VCaP (cell line): ENCODE results near the gene BCL11B.

ENCODE experiments used
- H3K27ac ChIP-seq: fragments of 450-650 bp; 2 replicates; pipeline ENCODE4 v1.5.1; 2017
- CTCF ChIP-seq: fragments of 450-650 bp; conservative IDR thresholded peaks from 2 replicates; pipeline ENCODE4 v1.5.1; 2017; ENCODE audit warnings: mild to moderate bottlenecking, moderate library complexity

The BCL11B gene

GRCh38 chr14:99155173-99156089, 116.6 kb downstream of the BCL11B start:
- TF ChIP-seq CTCF: no peak
- no peak overlapping the region for H3K27ac ChIP-seq

GRCh38 chr14:99150236-99150635, 121.8 kb downstream of the BCL11B start:
- TF ChIP-seq CTCF: no peak
- H3K27ac ChIP-seq: no peak overlapping the region

GRCh38 chr14:99148861-99149610, 123.0 kb downstream of the BCL11B start:
- no peak overlapping the region for H3K27ac ChIP-seq
- no peak for TF ChIP-seq CTCF

GRCh38 chr14:99148131-99148530, 123.9 kb downstream of the BCL11B start:
- TF ChIP-seq CTCF: no peak
- no peak overlapping the region for H3K27ac ChIP-seq

GRCh38 chr14:99147366-99147740, 124.6 kb downstream of the BCL11B start:
- no peak for TF ChIP-seq CTCF
- H3K27ac ChIP-seq: no peak overlapping the region

GRCh38 chr14:99146616-99147365, 125.2 kb downstream of the BCL11B start:
- no peak for TF ChIP-seq CTCF
- H3K27ac ChIP-seq: no peak overlapping the region

GRCh38 chr14:99145307-99145706, 126.7 kb downstream of the BCL11B start:
- TF ChIP-seq CTCF: no peak
- H3K27ac ChIP-seq: no peak overlapping the region
